Progenitor cell of endocrine pancreas (in vitro differentiated cells): ENCODE measurements around the gene RIPPLY1. TPM values are rescaled to one million over a fixed set of nuclear protein-coding genes. Genes with fewer than 3 reads are reported as not detected.

ENCODE experiments used
- DNase-seq: peaks from one replicate; pipeline ENCODE4 v3.0.0; 2021; ENCODE audit warnings: low spot score; ENCODE audit not compliant: unreplicated experiment
- H3K27ac Mint-ChIP-seq: 2 replicates; pipeline ENCODE4 v1.8.0; 2021; ENCODE audit warnings: mild to moderate bottlenecking, moderate library complexity, mixed read lengths
- H3K27me3 Mint-ChIP-seq: 2 replicates; pipeline ENCODE4 v1.8.0; 2021; ENCODE audit warnings: mixed read lengths
- H3K36me3 Mint-ChIP-seq: 2 replicates; pipeline ENCODE4 v1.8.0; 2022; ENCODE audit warnings: mixed read lengths; ENCODE audit not compliant: insufficient read depth
- H3K4me1 Mint-ChIP-seq: 2 replicates; pipeline ENCODE4 v1.8.0; 2021; ENCODE audit warnings: low read depth, mixed read lengths
- H3K4me3 Mint-ChIP-seq: 2 replicates; pipeline ENCODE4 v1.8.0; 2021; ENCODE audit warnings: low read depth, mild to moderate bottlenecking, moderate library complexity, mixed read lengths
- H3K9me3 Mint-ChIP-seq: 2 replicates; pipeline ENCODE4 v1.8.0; 2021; ENCODE audit warnings: low read depth, mixed read lengths
- CTCF ChIP-seq: fragments of 200-600 bp; sonication (generic); IDR thresholded peaks from one replicate; pipeline ENCODE4 v1.5.0; 2021; ENCODE audit warnings: antibody characterized with exemption, mild to moderate bottlenecking; ENCODE audit not compliant: unreplicated experiment
- total RNA-seq: library from RNA; stranded (reverse); gene quantifications from 2 replicates; pipeline ENCODE4 v1.2.1, GENCODE V29; 2021

Gene RIPPLY1
- total RNA-seq, 1 donor from 2014 or later, result not detected

GRCh38 chrX:106931831-106932491, 28.8 kb upstream of the RIPPLY1 start:
- Mint-ChIP-seq H3K9me3 (no peaks in the 10 kb centered on the region), H3K27me3 (no peaks in the 10 kb centered on the region), H3K4me1 (peaks cover 13% of the 10 kb centered on the region), H3K4me3 (no peak overlapping the region), H3K36me3 (no peaks in the 10 kb centered on the region), H3K27ac (no peak overlapping the region)
- no peak for DNase-seq
- TF ChIP-seq CTCF, result no peak

GRCh38 chrX:106928227-106928626, 25.1 kb upstream of the RIPPLY1 start:
- DNase-seq, result no peak
- no peak overlapping the region for H3K27ac Mint-ChIP-seq
- H3K9me3 Mint-ChIP-seq, result no peaks in the 10 kb centered on the region
- TF ChIP-seq CTCF, result no peak
- no peaks in the 10 kb centered on the region for H3K36me3 Mint-ChIP-seq
- H3K4me3 Mint-ChIP-seq, result no peak overlapping the region
- no peaks in the 10 kb centered on the region for H3K27me3 Mint-ChIP-seq
- peaks cover 13% of the 10 kb centered on the region for H3K4me1 Mint-ChIP-seq

GRCh38 chrX:106927700-106928099, 24.6 kb upstream of the RIPPLY1 start:
- Mint-ChIP-seq H3K9me3 (no peaks in the 10 kb centered on the region), H3K4me1 (peaks cover 12% of the 10 kb centered on the region), H3K27me3 (no peaks in the 10 kb centered on the region), H3K4me3 (no peak overlapping the region), H3K36me3 (no peaks in the 10 kb centered on the region), H3K27ac (no peak overlapping the region)
- TF ChIP-seq CTCF, result no peak
- DNase-seq, result no peak

- H3K36me3 Mint-ChIP-seq, result no peaks in the 10 kb centered on the region
- no peak overlapping the region for H3K4me3 Mint-ChIP-seq
- H3K4me1 Mint-ChIP-seq, result peaks cover 6% of the 10 kb centered on the region
- H3K9me3 Mint-ChIP-seq, result no peaks in the 10 kb centered on the region
- DNase-seq, result no peak
- no peak overlapping the region for H3K27ac Mint-ChIP-seq
- no peaks in the 10 kb centered on the region for H3K27me3 Mint-ChIP-seq
- TF ChIP-seq CTCF, result no peak
Measured at GRCh38 chrX:106927023-106927422, 23.9 kb upstream of the RIPPLY1 start.

GRCh38 chrX:106921637-106922036, 18.5 kb upstream of the RIPPLY1 start:
- no peak overlapping the region for H3K27ac Mint-ChIP-seq
- H3K4me1 Mint-ChIP-seq, result peaks cover 5% of the 10 kb centered on the region
- peaks cover 6% of the 10 kb centered on the region for H3K9me3 Mint-ChIP-seq
- TF ChIP-seq CTCF, result no peak
- H3K36me3 Mint-ChIP-seq, result no peaks in the 10 kb centered on the region
- no peaks in the 10 kb centered on the region for H3K27me3 Mint-ChIP-seq
- H3K4me3 Mint-ChIP-seq, result no peak overlapping the region
- DNase-seq, result no peak
